Astrocyte (in vitro differentiated cells and primary cell): ENCODE measurements around the gene SMTNL2. TPM values are rescaled to one million over a fixed set of nuclear protein-coding genes. Genes with fewer than 3 reads are reported as not detected.

Experiments used
- DNase-seq: peaks from one replicate; pipeline ENCODE4 v3.0.0-alpha.2; 2010; ENCODE audit warnings: low read depth
- FAIRE-seq: peaks from 2 replicates; lab custom pipeline; 2011; peaks lifted over from hg19 to GRCh38; lab: Jason Lieb, UNC
- H2AFZ ChIP-seq: 2 replicates; pipeline ENCODE4 v1.6.0; 2012; ENCODE audit warnings: low read depth, low read length, inconsistent platforms
- H3K27ac ChIP-seq: 2 replicates; pipeline ENCODE4 v1.5.1; 2011; ENCODE audit warnings: low read depth, low read length, inconsistent platforms
- H3K27me3 ChIP-seq: 2 replicates; pipeline ENCODE4 v1.6.0; 2011; ENCODE audit warnings: low read length, inconsistent platforms; ENCODE audit not compliant: insufficient read depth
- H3K36me3 ChIP-seq: 2 replicates; pipeline ENCODE4 v1.5.1; 2011; ENCODE audit warnings: low read length, inconsistent platforms; ENCODE audit not compliant: insufficient read depth
- H3K4me1 ChIP-seq: 2 replicates; pipeline ENCODE4 v1.5.1; 2011; ENCODE audit warnings: low read length, inconsistent platforms; ENCODE audit not compliant: insufficient read depth
- H3K4me2 ChIP-seq: 2 replicates; pipeline ENCODE4 v1.6.0; 2012; ENCODE audit warnings: low read length, inconsistent platforms
- H3K4me3 ChIP-seq: 2 replicates; pipeline ENCODE4 v1.5.1; 2011; ENCODE audit warnings: low read depth, mild to moderate bottlenecking, low read length, inconsistent platforms; ENCODE audit not compliant: insufficient read depth
- H3K79me2 ChIP-seq: 2 replicates; pipeline ENCODE4 v1.6.0; 2012; ENCODE audit warnings: mild to moderate bottlenecking, low read length, inconsistent platforms; ENCODE audit not compliant: insufficient read depth
- H3K9ac ChIP-seq: 2 replicates; pipeline ENCODE4 v1.6.0; 2012; ENCODE audit warnings: mild to moderate bottlenecking, low read length, inconsistent platforms
- H3K9me3 ChIP-seq: 2 replicates; pipeline ENCODE4 v1.5.1; 2012; ENCODE audit warnings: low read depth, mild to moderate bottlenecking, low read length, inconsistent platforms; ENCODE audit not compliant: insufficient read depth
- H4K20me1 ChIP-seq: 2 replicates; pipeline ENCODE4 v1.6.0; 2012; ENCODE audit warnings: low read length, inconsistent platforms; ENCODE audit not compliant: insufficient read depth
- H3K27ac Mint-ChIP-seq: one replicate; pipeline ENCODE4 v1.8.0; 2021; ENCODE audit warnings: mild to moderate bottlenecking, mixed read lengths; ENCODE audit not compliant: unreplicated experiment
- H3K27me3 Mint-ChIP-seq: one replicate; pipeline ENCODE4 v1.8.0; 2021; ENCODE audit warnings: low read depth, mixed read lengths; ENCODE audit not compliant: unreplicated experiment
- H3K36me3 Mint-ChIP-seq: one replicate; pipeline ENCODE4 v1.8.0; 2021; ENCODE audit warnings: low read depth, mixed read lengths; ENCODE audit not compliant: unreplicated experiment
- H3K4me1 Mint-ChIP-seq: one replicate; pipeline ENCODE4 v1.8.0; 2021; ENCODE audit warnings: low read depth, mixed read lengths; ENCODE audit not compliant: unreplicated experiment
- H3K4me3 Mint-ChIP-seq: one replicate; pipeline ENCODE4 v1.8.0; 2021; ENCODE audit warnings: mild to moderate bottlenecking, moderate library complexity, mixed read lengths; ENCODE audit not compliant: unreplicated experiment
- H3K9me3 Mint-ChIP-seq: one replicate; pipeline ENCODE4 v1.8.0; 2021; ENCODE audit warnings: mild to moderate bottlenecking, mixed read lengths; ENCODE audit not compliant: unreplicated experiment
- EZH2 ChIP-seq: IDR thresholded peaks from 2 replicates; pipeline ENCODE4 v1.6.1; 2012; ENCODE audit warnings: mild to moderate bottlenecking, low read length, inconsistent platforms; ENCODE audit not compliant: insufficient read depth
- total RNA-seq: library from RNA; stranded (reverse); gene quantifications from 2 replicates; pipeline ENCODE4 v1.2.1, GENCODE V29; 2021
- TF ChIP-seq, protein P1 (sequence below): IDR thresholded peaks from 2 replicates; pipeline ENCODE4 v1.5.1; 2011; ENCODE audit warnings: low read depth, mild to moderate bottlenecking, inconsistent platforms, low read length, moderate library complexity; ENCODE audit not compliant: insufficient read depth

Gene SMTNL2
- total RNA-seq, 1 donor from 2014 or later = 0.18 TPM

GRCh38 chr17:4544135-4544950 lies 40.0 kb upstream of the SMTNL2 start:
- peaks cover 2% of the 10 kb centered on the region for H3K4me1 Mint-ChIP-seq
- Histone ChIP-seq H3K27ac (no peak overlapping the region), H3K79me2 (no peaks in the 10 kb centered on the region), H2AFZ (no peak overlapping the region), H3K4me3 (no peak overlapping the region), H4K20me1 (peaks cover 30% of the 10 kb centered on the region), H3K9ac (no peak overlapping the region), H3K27me3 (no peaks in the 10 kb centered on the region), H3K4me1 (peaks cover 4% of the 10 kb centered on the region), H3K4me2 (no peak overlapping the region), H3K9me3 (no peaks in the 10 kb centered on the region), H3K36me3 (peaks cover 9% of the 10 kb centered on the region)
- no peaks in the 10 kb centered on the region for H3K9me3 Mint-ChIP-seq
- no peak overlapping the region for H3K4me3 Mint-ChIP-seq
- TF ChIP-seq, protein P1, sequence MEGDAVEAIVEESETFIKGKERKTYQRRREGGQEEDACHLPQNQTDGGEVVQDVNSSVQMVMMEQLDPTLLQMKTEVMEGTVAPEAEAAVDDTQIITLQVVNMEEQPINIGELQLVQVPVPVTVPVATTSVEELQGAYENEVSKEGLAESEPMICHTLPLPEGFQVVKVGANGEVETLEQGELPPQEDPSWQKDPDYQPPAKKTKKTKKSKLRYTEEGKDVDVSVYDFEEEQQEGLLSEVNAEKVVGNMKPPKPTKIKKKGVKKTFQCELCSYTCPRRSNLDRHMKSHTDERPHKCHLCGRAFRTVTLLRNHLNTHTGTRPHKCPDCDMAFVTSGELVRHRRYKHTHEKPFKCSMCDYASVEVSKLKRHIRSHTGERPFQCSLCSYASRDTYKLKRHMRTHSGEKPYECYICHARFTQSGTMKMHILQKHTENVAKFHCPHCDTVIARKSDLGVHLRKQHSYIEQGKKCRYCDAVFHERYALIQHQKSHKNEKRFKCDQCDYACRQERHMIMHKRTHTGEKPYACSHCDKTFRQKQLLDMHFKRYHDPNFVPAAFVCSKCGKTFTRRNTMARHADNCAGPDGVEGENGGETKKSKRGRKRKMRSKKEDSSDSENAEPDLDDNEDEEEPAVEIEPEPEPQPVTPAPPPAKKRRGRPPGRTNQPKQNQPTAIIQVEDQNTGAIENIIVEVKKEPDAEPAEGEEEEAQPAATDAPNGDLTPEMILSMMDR = no peak
- TF ChIP-seq EZH2 = no peak
- DNase-seq = no peak
- H3K27ac Mint-ChIP-seq = no peak overlapping the region
- H3K36me3 Mint-ChIP-seq = peaks cover 3% of the 10 kb centered on the region
- FAIRE-seq = no peak
- no peaks in the 10 kb centered on the region for H3K27me3 Mint-ChIP-seq

GRCh38 chr17:4544951-4545216 lies 39.4 kb upstream of the SMTNL2 start:
- Mint-ChIP-seq H3K4me1 (peaks cover 2% of the 10 kb centered on the region), H3K36me3 (peaks cover 3% of the 10 kb centered on the region), H3K27me3 (no peaks in the 10 kb centered on the region), H3K27ac (no peak overlapping the region), H3K9me3 (no peaks in the 10 kb centered on the region), H3K4me3 (no peak overlapping the region)
- no peak overlapping the region for H3K27ac ChIP-seq
- H3K4me3 ChIP-seq = no peak overlapping the region
- H3K79me2 ChIP-seq = no peaks in the 10 kb centered on the region
- H3K9ac ChIP-seq = no peak overlapping the region
- H3K27me3 ChIP-seq = no peaks in the 10 kb centered on the region
- H2AFZ ChIP-seq = no peak overlapping the region
- TF ChIP-seq EZH2 = no peak
- TF ChIP-seq, protein P1 = no peak
- no peak for FAIRE-seq
- H3K4me2 ChIP-seq = no peak overlapping the region
- peaks cover 9% of the 10 kb centered on the region for H3K36me3 ChIP-seq
- DNase-seq = no peak
- no peaks in the 10 kb centered on the region for H3K9me3 ChIP-seq
- peaks cover 35% of the 10 kb centered on the region for H4K20me1 ChIP-seq
- peaks cover 4% of the 10 kb centered on the region for H3K4me1 ChIP-seq

DNA sequence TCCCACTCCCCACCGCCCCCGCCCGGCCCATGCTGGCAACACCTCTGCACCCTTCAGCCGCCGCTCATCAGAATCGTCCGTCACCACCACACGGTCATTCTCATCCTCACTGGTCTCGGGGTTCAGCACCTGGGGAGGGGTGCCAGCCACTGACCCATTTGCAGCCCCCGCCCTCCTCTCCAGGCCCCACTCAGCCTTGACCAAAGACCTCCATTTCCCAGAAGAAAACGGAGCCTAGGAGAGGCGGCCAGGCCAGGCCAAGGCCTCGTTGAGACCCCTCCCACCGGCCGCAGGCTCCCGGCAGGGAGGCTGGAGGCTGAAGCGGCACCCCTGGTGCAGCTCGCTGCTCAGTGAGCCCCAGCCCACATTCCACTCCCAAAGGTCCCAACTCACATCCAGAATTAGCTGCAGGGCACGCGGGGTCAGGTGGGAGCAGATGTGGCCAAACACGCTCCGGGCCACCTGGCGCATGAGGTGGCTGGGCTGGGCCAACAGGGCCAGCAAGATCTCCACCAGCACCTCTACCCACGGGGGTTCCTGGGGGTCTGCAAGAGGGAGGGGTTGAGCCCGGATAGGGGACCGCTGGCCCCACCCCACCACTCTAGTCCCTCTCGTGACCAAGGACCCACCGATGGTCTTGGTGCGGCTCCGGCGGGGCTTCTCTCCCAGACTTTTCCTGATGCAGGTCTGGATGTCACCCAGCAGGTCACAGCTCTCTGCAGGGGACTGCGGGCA lies 38.9 kb upstream of the SMTNL2 start:
- Histone ChIP-seq H3K36me3 (peaks cover 10% of the 10 kb centered on the region), H4K20me1 (peaks cover 39% of the 10 kb centered on the region), H3K4me1 (peaks cover 4% of the 10 kb centered on the region), H3K27me3 (no peaks in the 10 kb centered on the region), H2AFZ (no peak overlapping the region), H3K79me2 (no peaks in the 10 kb centered on the region), H3K9ac (no peak overlapping the region), H3K9me3 (no peaks in the 10 kb centered on the region), H3K27ac (no peak overlapping the region), H3K4me2 (no peak overlapping the region), H3K4me3 (no peak overlapping the region)
- Mint-ChIP-seq H3K27ac (no peak overlapping the region), H3K9me3 (no peaks in the 10 kb centered on the region), H3K36me3 (peaks cover 3% of the 10 kb centered on the region), H3K4me1 (peaks cover 2% of the 10 kb centered on the region), H3K4me3 (no peak overlapping the region), H3K27me3 (no peaks in the 10 kb centered on the region)
- no peak for FAIRE-seq
- DNase-seq = no peak
- TF ChIP-seq, protein P1 = no peak
- TF ChIP-seq EZH2 = no peak
